HEK293 (cell line): ENCODE results near the gene PDZRN4.

Experiments
- CTCF ChIA-PET: fragments of 350-600 bp; formaldehyde crosslinking; extraction: SDS; loops from one replicate; lab custom pipeline; 2021; ENCODE audit warnings: antibody characterized with exemption; lab: Yijun Ruan, JAX
- POLR2A ChIA-PET: fragments of 300-600 bp; formaldehyde crosslinking; extraction: SDS; loops from one replicate; lab custom pipeline; 2020; ENCODE audit warnings: antibody characterized with exemption, inconsistent platforms; lab: Yijun Ruan, JAX
- H3K27ac ChIP-seq: fragments of 200-500 bp; sonication (Bioruptor generic); 2 replicates; pipeline ENCODE4 v1.5.1; 2014; ENCODE audit warnings: low read depth, low read length, control low read depth, inconsistent platforms; ENCODE audit errors: extremely low read depth
- H3K36me3 ChIP-seq, 2 experiments: fragments of 200-500 bp in 1 of 2; sonication (Bioruptor generic) in 1 of 2; 1 replicate in 1 of 2; 2 replicates in 1 of 2; pipeline ENCODE4 v1.5.1; 2014 to 2017; ENCODE audit warnings: inconsistent platforms in 2 of 2, low read length in 2 of 2; ENCODE audit not compliant: control insufficient read depth in 2 of 2, insufficient read depth in 1 of 2
- H3K4me1 ChIP-seq: fragments of 200-500 bp; sonication (Bioruptor generic); 2 replicates; pipeline ENCODE4 v1.5.1; 2014; ENCODE audit warnings: mild to moderate bottlenecking, low read length, inconsistent platforms; ENCODE audit not compliant: control insufficient read depth, insufficient read depth
- H3K4me3 ChIP-seq: 2 replicates; pipeline ENCODE4 v1.5.1; 2011; ENCODE audit warnings: low read depth, mild to moderate bottlenecking, control low read depth, low read length, moderate library complexity
- H3K9me3 ChIP-seq: fragments of 200-500 bp; sonication (Bioruptor generic); 2 replicates; pipeline ENCODE4 v1.5.1; 2014; ENCODE audit warnings: low read depth, low read length, inconsistent platforms; ENCODE audit not compliant: control insufficient read depth, insufficient read depth
- BCL6B ChIP-seq: fragments of 450-650 bp; formaldehyde crosslinking; IDR thresholded peaks from 2 replicates; pipeline ENCODE4 v1.5.1; 2017; ENCODE audit warnings: missing biosample characterization, missing genetic modification characterization
- KLF8 ChIP-seq: fragments of 450-650 bp; formaldehyde crosslinking; IDR thresholded peaks from 2 replicates; pipeline ENCODE4 v1.5.1; 2016; ENCODE audit warnings: missing biosample characterization, missing genetic modification characterization
- PRDM6 ChIP-seq: fragments of 450-650 bp; formaldehyde crosslinking; IDR thresholded peaks from 2 replicates; pipeline ENCODE4 v1.5.1; 2017; ENCODE audit warnings: missing biosample characterization, missing genetic modification characterization
- SCRT1 ChIP-seq: fragments of 450-650 bp; formaldehyde crosslinking; IDR thresholded peaks from 2 replicates; pipeline ENCODE4 v1.5.1; 2016; ENCODE audit warnings: missing biosample characterization, missing genetic modification characterization, borderline replicate concordance
- ZFP37 ChIP-seq: fragments of 450-650 bp; formaldehyde crosslinking; IDR thresholded peaks from 2 replicates; pipeline ENCODE4 v1.5.1; 2016; ENCODE audit warnings: missing biosample characterization, missing genetic modification characterization
- ZNF16 ChIP-seq: fragments of 450-650 bp; formaldehyde crosslinking; IDR thresholded peaks from 2 replicates; pipeline ENCODE4 v1.5.1; 2016; ENCODE audit warnings: low read depth, missing biosample characterization, missing genetic modification characterization
- ZNF202 ChIP-seq: fragments of 450-650 bp; formaldehyde crosslinking; IDR thresholded peaks from 2 replicates; pipeline ENCODE4 v1.5.1; 2016; ENCODE audit warnings: missing biosample characterization, missing genetic modification characterization, borderline replicate concordance
- ZNF214 ChIP-seq: fragments of 450-650 bp; formaldehyde crosslinking; IDR thresholded peaks from 2 replicates; pipeline ENCODE4 v1.5.1; 2017; ENCODE audit warnings: missing biosample characterization, mild to moderate bottlenecking, missing genetic modification characterization, borderline replicate concordance
- ZNF24 ChIP-seq: fragments of 450-650 bp; formaldehyde crosslinking; IDR thresholded peaks from 2 replicates; pipeline ENCODE4 v1.5.1; 2016; ENCODE audit warnings: missing biosample characterization, missing genetic modification characterization
- ZNF280C ChIP-seq: fragments of 450-650 bp; formaldehyde crosslinking; IDR thresholded peaks from 2 replicates; pipeline ENCODE4 v1.5.1; 2016; ENCODE audit warnings: missing biosample characterization, missing genetic modification characterization
- ZNF302 ChIP-seq: fragments of 450-650 bp; formaldehyde crosslinking; IDR thresholded peaks from 2 replicates; pipeline ENCODE4 v1.5.1; 2016; ENCODE audit warnings: missing biosample characterization, missing genetic modification characterization, low read depth
- ZNF433 ChIP-seq: fragments of 450-650 bp; formaldehyde crosslinking; IDR thresholded peaks from 2 replicates; pipeline ENCODE4 v1.5.1; 2016; ENCODE audit warnings: missing biosample characterization, missing genetic modification characterization, low read depth
- ZNF48 ChIP-seq: fragments of 450-650 bp; formaldehyde crosslinking; IDR thresholded peaks from 2 replicates; pipeline ENCODE4 v1.5.1; 2016; ENCODE audit warnings: missing biosample characterization, missing genetic modification characterization
- ZNF510 ChIP-seq: fragments of 450-650 bp; formaldehyde crosslinking; IDR thresholded peaks from 2 replicates; pipeline ENCODE4 v1.5.1; 2018; ENCODE audit warnings: mild to moderate bottlenecking, missing genetic modification characterization, missing biosample characterization; ENCODE audit not compliant: insufficient replicate concordance
- ZNF747 ChIP-seq: fragments of 450-650 bp; formaldehyde crosslinking; IDR thresholded peaks from 2 replicates; pipeline ENCODE4 v1.5.1; 2016; ENCODE audit warnings: missing biosample characterization, missing genetic modification characterization
- ZSCAN30 ChIP-seq: fragments of 450-650 bp; IDR thresholded peaks from 2 replicates; pipeline ENCODE4 v1.5.1; 2018; ENCODE audit warnings: missing biosample characterization, mild to moderate bottlenecking, missing genetic modification characterization, moderate library complexity

PDZRN4 gene

GRCh38 chr12:41228066-41228820 is 40.1 kb downstream of the PDZRN4 start (continued):
- no peak for TF ChIP-seq PRDM6 (tag by site-specific recombination)
- no peak for TF ChIP-seq KLF8
- TF ChIP-seq ZNF302 (tag by site-specific recombination): no peak
- no peak for TF ChIP-seq ZNF433 (tag by site-specific recombination)
- no peak for TF ChIP-seq ZNF24 (tag by site-specific recombination)
- TF ChIP-seq ZNF16: no peak

GRCh38 chr12:41230756-41231155 is 42.6 kb downstream of the PDZRN4 start:
- no peak overlapping the region for H3K27ac ChIP-seq
- ChIA-PET CTCF (interaction anchor here (0.6 to 0.9 kb wide), 2 partner anchors 9 to 1254 kb away, joined by 3 to 4 read pairs; no protein-coding TSS in a partner anchor), POLR2A (no interaction called here)
- H3K36me3 ChIP-seq: no peaks in the 10 kb centered on the region
- no peak overlapping the region for H3K4me3 ChIP-seq
- H3K4me1 ChIP-seq: no peaks in the 10 kb centered on the region
- no peak for TF ChIP-seq ZNF433 (tag by site-specific recombination)
- TF ChIP-seq ZFP37: no peak
- no peak for TF ChIP-seq SCRT1 (tag by site-specific recombination)
- TF ChIP-seq ZNF214 (tag by site-specific recombination): no peak
- TF ChIP-seq ZNF280C (tag by site-specific recombination): no peak
- H3K9me3 ChIP-seq: no peaks in the 10 kb centered on the region

- TF ChIP-seq ZNF202 (tag by site-specific recombination) (no peak), ZNF747 (tag by site-specific recombination) (no peak), ZSCAN30 (no peak)
- Histone ChIP-seq H3K9me3 (no peaks in the 10 kb centered on the region), H3K4me3 (no peak overlapping the region), H3K4me1 (no peaks in the 10 kb centered on the region), H3K27ac (no peak overlapping the region), H3K36me3 (no peaks in the 10 kb centered on the region)
- POLR2A ChIA-PET: no interaction called here
- CTCF ChIA-PET: no interaction called here
These were observed 46.6 kb downstream of the PDZRN4 start for GRCh38 chr12:41234692-41235091.

GRCh38 chr12:41242603-41243002 is 54.5 kb downstream of the PDZRN4 start:
- Histone ChIP-seq H3K4me3 (no peak overlapping the region), H3K27ac (no peak overlapping the region), H3K4me1 (no peaks in the 10 kb centered on the region), H3K36me3 (no peaks in the 10 kb centered on the region), H3K9me3 (no peaks in the 10 kb centered on the region)
- TF ChIP-seq BCL6B (tag by site-specific recombination) (no peak), ZNF510 (tag by site-specific recombination) (no peak), ZNF48 (tag by site-specific recombination) (no peak), ZNF214 (tag by site-specific recombination) (no peak)
- ChIA-PET POLR2A (no interaction called here), CTCF (interaction anchor here (0.6 to 0.9 kb wide), 3 partner anchors 96 to 781 kb away, joined by 3 to 4 read pairs (median 4); no protein-coding TSS in a partner anchor)
